ENCODE results near the gene TMEM50B.
"Not testable (repeated sequence)": the region's sequence is repeated elsewhere in the genome, so short reads cannot be mapped to it uniquely, and the experiment has no call there.

TMEM50B gene

GRCh38 chr21:33425825-33426224 lies 53.9 kb downstream of the TMEM50B start:
- no peak for DNase-seq

GRCh38 chr21:33424214-33424613 lies 55.6 kb downstream of the TMEM50B start:
- DNase-seq: no peak

- no peak for DNase-seq
These were observed 57.9 kb downstream of the TMEM50B start for GRCh38 chr21:33421713-33422393.

GRCh38 chr21:33419538-33420123 lies 60.1 kb downstream of the TMEM50B start:
- no peak for DNase-seq

GRCh38 chr21:33418691-33419090 lies 61.1 kb downstream of the TMEM50B start:
- DNase-seq: no peak

- DNase-seq: no peak
These were observed 64.8 kb downstream of the TMEM50B start for GRCh38 chr21:33414926-33415325.

- no peak for DNase-seq
These were observed 65.7 kb downstream of the TMEM50B start for GRCh38 chr21:33414068-33414467.

GRCh38 chr21:33412832-33413519 lies 66.8 kb downstream of the TMEM50B start:
- DNase-seq: no peak

- DNase-seq: not testable (repeated sequence)
These were observed 67.3 kb downstream of the TMEM50B start for GRCh38 chr21:33412439-33412831.

GRCh38 chr21:33411949-33412430 lies 67.8 kb downstream of the TMEM50B start:
- DNase-seq: no peak

- peak; percentile 34 for DNase-seq
These were observed 73.3 kb downstream of the TMEM50B start for GRCh38 chr21:33406493-33406892.

- DNase-seq: peak; percentile 56
These were observed 75.8 kb downstream of the TMEM50B start for GRCh38 chr21:33403786-33404585.

GRCh38 chr21:33403128-33403785 lies 76.5 kb downstream of the TMEM50B start, which contains the start of gene IFNGR2:
IFNGR2 (plus strand) TSS chr21:33403413; CDS start chr21:33403544, 131 bp downstream.
- peak; percentile 31 for DNase-seq

GRCh38 chr21:33402001-33402979 lies 77.5 kb downstream of the TMEM50B start:
- DNase-seq: no peak

GRCh38 chr21:33401630-33401992 lies 78.2 kb downstream of the TMEM50B start:
- no peak for DNase-seq

All from activated CD4-positive, alpha-beta T cell treated with anti-CD3 and anti-CD28 coated beads for 48 hours (primary cell).